Fibroblast of lung (primary cell): Measurements from ENCODE around the gene APPBP2. TPM values are rescaled to one million over a fixed set of nuclear protein-coding genes. Genes with fewer than 3 reads are reported as not detected.

Experiments
- DNase-seq, 2 donors: peaks; one replicate each; pipeline versions ENCODE4 v3.0.0 to v3.0.0-alpha.2; 2010; ENCODE audit warnings: low read depth in 2 of 2
- H2AFZ ChIP-seq: 2 replicates; pipeline ENCODE4 v1.5.1; 2012; ENCODE audit warnings: low read length, control low read depth, inconsistent platforms
- H3K27ac ChIP-seq: 2 replicates; pipeline ENCODE4 v1.5.1; 2011; ENCODE audit warnings: low read length, control low read depth; ENCODE audit not compliant: insufficient read depth
- H3K27me3 ChIP-seq: 2 replicates; pipeline ENCODE4 v1.5.1; 2011; ENCODE audit warnings: mild to moderate bottlenecking, low read length; ENCODE audit not compliant: control insufficient read depth, insufficient read depth
- H3K36me3 ChIP-seq: 2 replicates; pipeline ENCODE4 v1.5.1; 2011; ENCODE audit warnings: low read length; ENCODE audit not compliant: control insufficient read depth, insufficient read depth
- H3K4me1 ChIP-seq: 2 replicates; pipeline ENCODE4 v1.5.1; 2011; ENCODE audit warnings: low read length; ENCODE audit not compliant: control insufficient read depth, insufficient read depth; ENCODE audit errors: extremely low read depth
- H3K4me2 ChIP-seq: 2 replicates; pipeline ENCODE4 v1.5.1; 2011; ENCODE audit warnings: low read length, control low read depth; ENCODE audit not compliant: insufficient read depth; ENCODE audit errors: extremely low read depth
- H3K4me3 ChIP-seq, 4 experiments: fragments of 200-600 bp in 1 of 4; sonication (generic) in 1 of 4; replicated peaks in 1 of 4; 2 replicates each; pipeline ENCODE4 v1.5.1; 2011 to 2016; ENCODE audit warnings: low read length in 4 of 4, low read depth in 3 of 4, mild to moderate bottlenecking in 3 of 4, control low read depth in 2 of 4, inconsistent platforms in 1 of 4, mixed read lengths in 1 of 4; ENCODE audit not compliant: insufficient read depth in 1 of 4; ENCODE audit errors: control extremely low read depth in 1 of 4
- H3K79me2 ChIP-seq: 2 replicates; pipeline ENCODE4 v1.5.1; 2012; ENCODE audit warnings: mild to moderate bottlenecking, low read length, inconsistent platforms; ENCODE audit not compliant: control insufficient read depth, insufficient read depth
- H3K9ac ChIP-seq: 2 replicates; pipeline ENCODE4 v1.5.1; 2011; ENCODE audit warnings: mild to moderate bottlenecking, low read length, control low read depth; ENCODE audit not compliant: insufficient read depth
- H3K9me3 ChIP-seq: 2 replicates; pipeline ENCODE4 v1.5.1; 2012; ENCODE audit warnings: low read depth, low read length; ENCODE audit not compliant: control insufficient read depth, insufficient read depth
- H4K20me1 ChIP-seq: 2 replicates; pipeline ENCODE4 v1.5.1; 2011; ENCODE audit warnings: low read length; ENCODE audit not compliant: control insufficient read depth, insufficient read depth; ENCODE audit errors: extremely low read depth
- CTCF ChIP-seq, 2 donors: IDR thresholded peaks in 1 of 2; conservative IDR thresholded peaks in 1 of 2; 1 replicate in 1 of 2; 2 replicates in 1 of 2; pipeline ENCODE4 v1.5.1; 2011 to 2012; ENCODE audit warnings: low read length in 2 of 2, control low read depth in 1 of 2, inconsistent platforms in 1 of 2, low read depth in 1 of 2, mild to moderate bottlenecking in 1 of 2
- EZH2 ChIP-seq: IDR thresholded peaks from 2 replicates; pipeline ENCODE4 v1.5.1; 2012; ENCODE audit warnings: low read length, control low read depth, mild to moderate bottlenecking; ENCODE audit errors: missing control alignments
- polyA plus RNA-seq, 2 donors: library from polyadenylated mRNA; depleted of rRNA in 1 of 2; stranded (reverse) in 1 of 2; unstranded in 1 of 2; fragments of >200 nt; gene quantifications; 2 replicates each; pipeline ENCODE4 v1.2.1, GENCODE V29; 2011 to 2012; ENCODE audit warnings: missing spikeins in 1 of 2
- total RNA-seq: library from RNA; depleted of rRNA; stranded (reverse); fragments of >200 nt; gene quantifications from 2 replicates; pipeline ENCODE4 v1.2.1, GENCODE V29; 2014

APPBP2 gene
- total and polyA plus RNA-seq, 2 donors (not counting 1 experiment from before 2014, with no cell fraction given) = 45.0 to 58.1 TPM

- TF ChIP-seq CTCF (conservative IDR thresholded peaks at IDR 0.05 in 1 of 2, IDR thresholded peaks at IDR 0.05 in 1 of 2; ENCODE audit: low read depth in 1 of 2, low read length in 2 of 2) (no peak), EZH2 (no peak)
- no peaks in the 10 kb centered on the region for H4K20me1 ChIP-seq
These were observed 113.3 kb downstream of the APPBP2 start for GRCh38 chr17:60412701-60413100.

GRCh38 chr17:60410001-60410400 lies 116.0 kb downstream of the APPBP2 start:
- H3K4me2 ChIP-seq = no peak overlapping the region
- H2AFZ ChIP-seq = no peak overlapping the region
- TF ChIP-seq CTCF (conservative IDR thresholded peaks at IDR 0.05 in 1 of 2, IDR thresholded peaks at IDR 0.05 in 1 of 2; ENCODE audit: low read depth in 1 of 2, low read length in 2 of 2) (no peak), EZH2 (no peak)
- DNase-seq = no peak
- no peak overlapping the region for H3K4me3 ChIP-seq
- no peaks in the 10 kb centered on the region for H3K4me1 ChIP-seq
- no peaks in the 10 kb centered on the region for H3K27me3 ChIP-seq
- no peaks in the 10 kb centered on the region for H3K79me2 ChIP-seq
- no peak overlapping the region for H3K9ac ChIP-seq
- H4K20me1 ChIP-seq = no peaks in the 10 kb centered on the region
- H3K27ac ChIP-seq = no peak overlapping the region
- H3K36me3 ChIP-seq = no peaks in the 10 kb centered on the region
- no peaks in the 10 kb centered on the region for H3K9me3 ChIP-seq

More at GRCh38 chr17:60412701-60413100, 113.3 kb downstream of the APPBP2 start:
- H2AFZ ChIP-seq = no peak overlapping the region
- no peak overlapping the region for H3K4me2 ChIP-seq
- H3K9ac ChIP-seq = no peak overlapping the region
- H3K9me3 ChIP-seq = no peaks in the 10 kb centered on the region
- H3K27ac ChIP-seq = no peak overlapping the region
- H3K4me3 ChIP-seq = no peak overlapping the region
- H3K36me3 ChIP-seq = no peaks in the 10 kb centered on the region
- H3K27me3 ChIP-seq = no peaks in the 10 kb centered on the region
- no peaks in the 10 kb centered on the region for H3K79me2 ChIP-seq
- H3K4me1 ChIP-seq = no peaks in the 10 kb centered on the region
- DNase-seq = no peak

- H3K79me2 ChIP-seq = no peaks in the 10 kb centered on the region
- no peak overlapping the region for H3K9ac ChIP-seq
- no peak overlapping the region for H2AFZ ChIP-seq
- H3K4me2 ChIP-seq = no peak overlapping the region
- no peaks in the 10 kb centered on the region for H3K9me3 ChIP-seq
- no peak for TF ChIP-seq EZH2
- no peak for TF ChIP-seq CTCF (conservative IDR thresholded peaks at IDR 0.05 in 1 of 2, IDR thresholded peaks at IDR 0.05 in 1 of 2; ENCODE audit: low read depth in 1 of 2, low read length in 2 of 2)
- no peaks in the 10 kb centered on the region for H3K4me1 ChIP-seq
- H3K4me3 ChIP-seq = no peak overlapping the region
- DNase-seq = no peak
- H3K27ac ChIP-seq = no peak overlapping the region
- no peaks in the 10 kb centered on the region for H3K27me3 ChIP-seq
- H3K36me3 ChIP-seq = no peaks in the 10 kb centered on the region
- no peaks in the 10 kb centered on the region for H4K20me1 ChIP-seq
These were observed 119.2 kb downstream of the APPBP2 start for GRCh38 chr17:60406887-60407286.
